ENCODE data around the gene ELL2. TPM values are rescaled to one million over a fixed set of nuclear protein-coding genes. Genes with fewer than 3 reads are reported as not detected.

Gene ELL2
- total RNA-seq, 1 experiment from 2014 or later: 27.5 TPM

DNA sequence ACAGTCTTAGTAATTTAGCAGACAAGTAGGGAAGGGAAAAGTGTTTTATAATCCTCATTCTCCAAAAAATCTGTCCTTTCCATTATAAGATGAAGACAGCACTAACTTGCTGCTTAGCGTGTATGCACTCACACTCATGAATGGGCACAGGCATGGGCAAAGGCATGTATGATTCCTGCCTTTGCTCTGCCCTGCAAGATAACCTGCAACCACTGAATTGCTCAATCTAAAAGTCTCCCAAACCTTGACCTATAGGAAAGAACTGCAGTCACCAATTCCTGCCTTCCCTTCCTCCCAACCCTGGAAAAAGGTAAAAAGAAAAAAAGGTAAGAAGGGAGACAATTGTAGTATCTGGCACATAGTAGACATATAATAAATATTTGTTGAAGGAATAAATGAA is 40.8 kb downstream of the ELL2 start:
- Histone ChIP-seq H3K4me2 (ENCODE audit: insufficient read depth, insufficient read length, low read length) (no peak overlapping the region), H4K8ac (replicated peaks; ENCODE audit: insufficient read length, low read depth, low read length) (no peak overlapping the region), H3K27me3 (ENCODE audit: insufficient read depth, low read length) (no peaks in the 10 kb centered on the region), H2AFZ (ENCODE audit: low read length) (no peak overlapping the region), H4K20me1 (ENCODE audit: control insufficient read depth, insufficient read depth, insufficient read length) (no peaks in the 10 kb centered on the region), H2BK15ac (ENCODE audit: low read depth, low read length) (no peak overlapping the region), H4K91ac (ENCODE audit: insufficient read length, low read depth, low read length) (no peak overlapping the region), H2BK20ac (ENCODE audit: low read depth, low read length, poor library complexity, severe bottlenecking) (no peak overlapping the region), H3K23me2 (ENCODE audit: insufficient read length, low read depth, low read length, poor library complexity, severe bottlenecking) (no peaks in the 10 kb centered on the region), H3K9me3 (ENCODE audit: control insufficient read depth, low read depth, low read length) (no peaks in the 10 kb centered on the region), H3K14ac (ENCODE audit: insufficient read depth, low read length) (no peak overlapping the region), H2BK120ac (ENCODE audit: low read depth, low read length, poor library complexity, severe bottlenecking) (no peak overlapping the region), H3T11ph (ENCODE audit: low read length) (no peak overlapping the region), H3K4me1 (ENCODE audit: insufficient read depth, low read length) (no peaks in the 10 kb centered on the region; the same call in 1 of the 2 replicates), H2BK12ac (ENCODE audit: insufficient read length, low read depth, low read length) (no peak overlapping the region), H3K18ac (ENCODE audit: insufficient read length, low read depth, low read length) (no peak overlapping the region), H2AK5ac (ENCODE audit: insufficient read length, low read length) (no peak overlapping the region), H3K27ac (ENCODE audit: insufficient read length, low read depth, low read length) (no peak overlapping the region), H4K5ac (ENCODE audit: insufficient read length, low read depth, low read length) (no peak overlapping the region), H3K79me2 (ENCODE audit: insufficient read depth, low read length) (no peaks in the 10 kb centered on the region), H2BK5ac (ENCODE audit: insufficient read length, low read length) (no peak overlapping the region), H3K23ac (ENCODE audit: insufficient read length, low read depth, low read length) (no peak overlapping the region), H3K4ac (ENCODE audit: low read depth, low read length) (no peak overlapping the region), H3K56ac (ENCODE audit: insufficient read length, low read depth, low read length) (no peak overlapping the region), H3K79me1 (ENCODE audit: insufficient read depth, low read depth, low read length, poor library complexity, severe bottlenecking) (no peaks in the 10 kb centered on the region), H3K9ac (ENCODE audit: extremely low read depth, insufficient read length, low read length) (no peak overlapping the region)
- WGBS (ENCODE audit: extremely low coverage, insufficient read length, low lambda C conversion rate): no CpG with 5 or more reads among the region's 1 CpG
- H3K4me3 Mint-ChIP-seq: no peak overlapping the region
- TF ChIP-seq, protein P1, sequence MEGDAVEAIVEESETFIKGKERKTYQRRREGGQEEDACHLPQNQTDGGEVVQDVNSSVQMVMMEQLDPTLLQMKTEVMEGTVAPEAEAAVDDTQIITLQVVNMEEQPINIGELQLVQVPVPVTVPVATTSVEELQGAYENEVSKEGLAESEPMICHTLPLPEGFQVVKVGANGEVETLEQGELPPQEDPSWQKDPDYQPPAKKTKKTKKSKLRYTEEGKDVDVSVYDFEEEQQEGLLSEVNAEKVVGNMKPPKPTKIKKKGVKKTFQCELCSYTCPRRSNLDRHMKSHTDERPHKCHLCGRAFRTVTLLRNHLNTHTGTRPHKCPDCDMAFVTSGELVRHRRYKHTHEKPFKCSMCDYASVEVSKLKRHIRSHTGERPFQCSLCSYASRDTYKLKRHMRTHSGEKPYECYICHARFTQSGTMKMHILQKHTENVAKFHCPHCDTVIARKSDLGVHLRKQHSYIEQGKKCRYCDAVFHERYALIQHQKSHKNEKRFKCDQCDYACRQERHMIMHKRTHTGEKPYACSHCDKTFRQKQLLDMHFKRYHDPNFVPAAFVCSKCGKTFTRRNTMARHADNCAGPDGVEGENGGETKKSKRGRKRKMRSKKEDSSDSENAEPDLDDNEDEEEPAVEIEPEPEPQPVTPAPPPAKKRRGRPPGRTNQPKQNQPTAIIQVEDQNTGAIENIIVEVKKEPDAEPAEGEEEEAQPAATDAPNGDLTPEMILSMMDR (conservative IDR thresholded peaks at IDR 0.05): no peak
- peaks cover 19 to 20% of the 10 kb centered on the region in 2 experiments for H3K4me1 Mint-ChIP-seq
- peak overlapping the region in 1 of 3 experiments; percentile 66; a peak in 1 of 7 replicates for H3K27ac Mint-ChIP-seq
- DNase-seq: no peak
- no peaks in the 10 kb centered on the region for H3K9me3 Mint-ChIP-seq
- H3K36me3 Mint-ChIP-seq (ENCODE audit: insufficient read depth in 1 of 3, low read depth in 3 of 3): no peaks in the 10 kb centered on the region
- H3K27me3 Mint-ChIP-seq (ENCODE audit: low read depth): no peaks in the 10 kb centered on the region
